Measurements from ENCODE around the gene ITGB1BP1.

DNA sequence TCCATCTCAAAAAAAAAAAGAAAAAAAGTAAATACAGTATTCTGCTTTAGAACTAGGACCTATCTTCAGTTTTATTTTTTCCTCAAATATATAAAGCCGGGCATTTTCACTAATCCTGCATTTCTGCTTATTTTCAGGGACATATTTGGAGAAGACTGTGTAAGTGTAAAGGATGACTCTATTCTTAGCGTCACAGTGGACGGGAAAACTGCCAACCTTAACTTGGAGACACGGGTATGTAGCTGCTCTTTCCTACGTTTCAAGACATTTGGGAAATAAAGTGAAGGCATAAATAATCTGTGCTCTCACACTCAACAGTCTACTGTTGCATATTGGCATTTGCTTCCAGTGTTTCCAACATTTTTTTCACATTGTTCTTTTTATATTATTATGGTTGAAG lies 47.9 kb upstream of the ITGB1BP1 start:
- no peak for TF ChIP-seq EP300 (IDR thresholded peaks at IDR 0.05)
- TF ChIP-seq POLR2AphosphoS5 (IDR thresholded peaks at IDR 0.05) = no peak
- TF ChIP-seq POLR2A (IDR thresholded peaks at IDR 0.05) = no peak
- TF ChIP-seq, protein P1, sequence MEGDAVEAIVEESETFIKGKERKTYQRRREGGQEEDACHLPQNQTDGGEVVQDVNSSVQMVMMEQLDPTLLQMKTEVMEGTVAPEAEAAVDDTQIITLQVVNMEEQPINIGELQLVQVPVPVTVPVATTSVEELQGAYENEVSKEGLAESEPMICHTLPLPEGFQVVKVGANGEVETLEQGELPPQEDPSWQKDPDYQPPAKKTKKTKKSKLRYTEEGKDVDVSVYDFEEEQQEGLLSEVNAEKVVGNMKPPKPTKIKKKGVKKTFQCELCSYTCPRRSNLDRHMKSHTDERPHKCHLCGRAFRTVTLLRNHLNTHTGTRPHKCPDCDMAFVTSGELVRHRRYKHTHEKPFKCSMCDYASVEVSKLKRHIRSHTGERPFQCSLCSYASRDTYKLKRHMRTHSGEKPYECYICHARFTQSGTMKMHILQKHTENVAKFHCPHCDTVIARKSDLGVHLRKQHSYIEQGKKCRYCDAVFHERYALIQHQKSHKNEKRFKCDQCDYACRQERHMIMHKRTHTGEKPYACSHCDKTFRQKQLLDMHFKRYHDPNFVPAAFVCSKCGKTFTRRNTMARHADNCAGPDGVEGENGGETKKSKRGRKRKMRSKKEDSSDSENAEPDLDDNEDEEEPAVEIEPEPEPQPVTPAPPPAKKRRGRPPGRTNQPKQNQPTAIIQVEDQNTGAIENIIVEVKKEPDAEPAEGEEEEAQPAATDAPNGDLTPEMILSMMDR (IDR thresholded peaks at IDR 0.05) = no peak

Data from sigmoid colon (tissue), 4 donors.